Ammon's horn (tissue), 1 donor: ENCODE results near the gene WNK1.
"Not testable (repeated sequence)": the region's sequence is repeated elsewhere in the genome, so short reads cannot be mapped to it uniquely, and the experiment has no call there.

Experiments used
- DNase-seq: peaks from one replicate; pipeline ENCODE4 v3.0.0-alpha.2; 2016; ENCODE audit warnings: low spot score

WNK1 gene

GRCh38 chr12:779745-780734, 27.7 kb downstream of the WNK1 start:
- DNase-seq, result no peak

DNA sequence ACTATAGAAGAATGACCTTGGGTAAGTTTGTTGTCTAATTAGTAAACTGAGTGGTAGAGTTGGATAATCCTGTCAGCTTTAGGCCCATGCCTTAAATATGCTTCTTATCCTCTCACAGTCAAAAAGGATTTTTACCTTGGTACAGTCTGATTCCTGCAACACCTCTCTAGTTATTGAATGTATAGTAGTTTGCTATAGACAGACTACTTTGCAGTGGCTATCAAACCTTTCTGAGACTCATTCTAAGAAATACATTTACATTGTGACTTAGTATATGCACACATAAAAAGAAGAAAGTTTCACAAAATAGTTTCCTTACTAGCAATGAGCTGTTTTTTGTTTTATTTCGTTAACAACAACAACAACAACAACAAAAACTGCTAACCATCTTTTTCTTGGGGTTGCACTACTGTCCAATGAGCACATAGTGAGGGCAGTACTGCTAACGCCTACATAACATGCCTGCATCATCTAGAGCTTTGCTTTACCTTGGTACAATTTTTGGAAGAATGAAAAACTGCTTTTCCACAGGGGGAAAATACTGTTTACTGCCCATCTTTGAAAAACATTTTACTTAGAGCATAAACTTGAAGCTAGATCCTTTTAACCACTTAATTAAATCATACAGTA, 28.5 kb downstream of the WNK1 start:
- DNase-seq, result no peak

DNA sequence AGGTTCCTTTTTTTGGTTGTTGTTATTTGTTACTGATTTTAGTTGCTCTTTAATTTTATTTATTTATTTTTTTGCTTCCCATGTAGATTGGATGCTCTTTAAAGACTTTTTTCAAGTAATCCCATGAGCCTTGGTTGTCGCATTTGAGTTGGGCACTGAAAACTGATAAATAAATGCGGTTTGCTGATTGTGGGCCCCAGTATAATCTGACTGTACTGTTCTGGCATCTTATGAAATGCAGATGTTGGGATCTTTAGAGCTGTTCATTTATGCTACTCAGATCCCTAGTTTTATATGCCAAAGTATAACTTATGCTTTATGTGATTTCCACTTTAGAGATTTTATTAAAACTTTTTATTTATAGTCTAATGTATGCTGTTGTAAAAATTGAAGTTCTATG, 33.3 kb downstream of the WNK1 start:
- DNase-seq, result no peak

GRCh38 chr12:788288-788687, 35.9 kb downstream of the WNK1 start:
- no peak for DNase-seq

- DNase-seq, result not testable (repeated sequence)
These were observed 36.4 kb downstream of the WNK1 start for GRCh38 chr12:788762-789161.

DNA sequence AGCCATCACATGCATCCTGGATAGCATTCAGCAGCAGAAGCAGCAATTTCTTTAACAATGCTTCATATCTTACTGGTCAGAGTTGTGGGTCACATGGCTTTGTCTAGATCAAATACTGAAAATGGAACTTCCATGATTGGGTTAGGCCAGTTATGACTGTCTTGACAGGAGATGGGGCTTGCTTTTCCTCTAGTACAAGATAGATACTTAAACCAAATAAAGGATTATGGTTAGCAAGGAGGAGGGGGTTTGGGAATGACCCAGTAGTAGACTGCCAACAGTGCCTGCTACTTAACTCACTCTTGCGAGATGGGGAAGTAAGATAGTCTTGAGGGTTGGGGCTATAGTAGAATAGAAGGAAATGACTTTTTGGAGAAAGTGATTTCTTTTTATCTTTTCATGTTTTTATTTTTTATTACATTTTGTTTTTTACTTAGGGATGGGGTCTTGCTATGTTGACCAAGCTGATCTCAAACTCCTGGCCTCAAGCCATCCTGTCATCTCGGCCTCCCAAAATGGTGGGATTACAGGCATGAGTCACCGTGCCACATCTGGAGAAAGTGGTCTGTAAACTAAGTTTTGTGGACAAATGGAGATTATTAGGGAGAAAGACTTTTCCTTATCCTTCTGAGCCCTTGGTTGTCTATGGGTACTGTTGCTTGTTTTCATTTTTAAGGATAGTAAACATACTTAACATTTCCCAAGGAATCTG, 37.6 kb downstream of the WNK1 start:
- DNase-seq, result no peak

DNA sequence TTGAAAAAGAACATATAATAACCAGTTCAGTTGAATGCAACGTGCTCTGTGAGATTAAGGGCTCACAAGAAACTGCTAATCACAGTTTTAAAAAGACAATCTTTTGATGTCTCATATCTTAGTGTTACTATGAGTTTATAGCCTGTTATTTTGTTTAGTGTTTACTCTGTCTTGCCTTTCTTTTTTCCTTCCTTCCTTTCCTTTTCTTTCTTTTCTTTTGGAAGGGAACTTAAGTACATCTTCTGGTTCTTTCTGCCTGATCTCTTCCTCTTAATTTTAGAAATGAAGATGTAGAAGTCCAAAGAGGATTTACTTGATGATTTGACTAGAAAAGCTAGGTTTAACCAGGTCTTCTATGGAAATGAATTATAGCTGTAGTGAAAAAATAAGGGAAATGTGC, 38.2 kb downstream of the WNK1 start:
- DNase-seq, result no peak

GRCh38 chr12:793037-793436, 40.7 kb downstream of the WNK1 start:
- no peak for DNase-seq

DNA sequence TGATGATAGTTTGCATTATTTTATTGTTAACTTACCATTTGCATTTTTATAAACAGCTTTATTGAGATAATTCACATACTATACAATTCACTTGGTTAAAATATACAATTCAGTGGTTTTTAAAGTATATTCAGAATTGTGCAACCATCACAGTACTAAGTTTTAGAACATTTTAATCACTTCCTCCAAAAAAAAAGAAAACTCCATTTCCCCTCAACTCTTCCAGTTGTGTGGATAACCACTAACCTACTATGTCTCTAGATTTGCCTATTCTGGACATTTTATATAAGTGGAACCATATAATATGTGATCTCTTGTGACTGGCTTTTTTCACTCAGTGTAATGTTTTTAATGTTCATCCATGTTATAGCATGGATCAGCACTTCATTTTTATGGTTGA, 41.3 kb downstream of the WNK1 start:
- DNase-seq, result no peak

DNA sequence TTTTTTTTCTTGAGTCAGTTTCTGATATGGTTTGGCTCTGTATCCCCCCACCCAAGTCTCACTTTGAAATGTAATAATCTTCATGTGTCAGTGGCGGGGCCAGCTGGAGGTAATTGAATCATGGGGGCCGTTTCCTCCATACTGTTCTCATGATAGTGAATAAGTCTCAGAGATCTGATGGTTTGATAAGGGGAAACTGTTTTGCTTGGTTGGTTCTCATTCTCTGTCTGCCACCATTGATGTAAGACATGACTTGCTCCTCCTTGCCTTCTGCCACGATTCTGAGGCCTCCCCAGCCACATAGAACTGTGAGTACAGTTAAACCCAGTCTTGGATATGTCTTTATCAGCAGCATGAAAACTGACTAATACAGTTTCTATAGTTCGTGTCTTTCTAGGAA, 42.9 kb downstream of the WNK1 start:
- DNase-seq, result no peak

DNA sequence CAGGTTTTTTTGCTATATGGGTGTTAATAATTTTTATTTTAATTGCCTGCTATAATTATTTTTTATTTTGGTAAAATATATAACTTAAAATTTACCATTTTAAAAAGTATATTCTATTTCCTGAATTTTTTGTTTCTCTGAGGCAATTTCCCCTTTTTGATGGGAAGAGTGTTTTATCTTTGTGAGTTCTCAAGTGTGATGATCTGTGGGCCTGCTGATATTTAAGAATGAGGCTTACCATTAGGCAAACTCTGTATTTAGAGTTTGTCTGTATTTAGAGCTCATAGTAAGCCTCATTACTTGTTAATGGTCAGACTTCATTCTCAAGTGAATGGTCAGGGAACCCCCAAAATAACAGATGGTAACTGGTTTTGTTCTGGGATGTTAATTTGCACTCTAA, 48.0 kb downstream of the WNK1 start:
- DNase-seq, result no peak

DNA sequence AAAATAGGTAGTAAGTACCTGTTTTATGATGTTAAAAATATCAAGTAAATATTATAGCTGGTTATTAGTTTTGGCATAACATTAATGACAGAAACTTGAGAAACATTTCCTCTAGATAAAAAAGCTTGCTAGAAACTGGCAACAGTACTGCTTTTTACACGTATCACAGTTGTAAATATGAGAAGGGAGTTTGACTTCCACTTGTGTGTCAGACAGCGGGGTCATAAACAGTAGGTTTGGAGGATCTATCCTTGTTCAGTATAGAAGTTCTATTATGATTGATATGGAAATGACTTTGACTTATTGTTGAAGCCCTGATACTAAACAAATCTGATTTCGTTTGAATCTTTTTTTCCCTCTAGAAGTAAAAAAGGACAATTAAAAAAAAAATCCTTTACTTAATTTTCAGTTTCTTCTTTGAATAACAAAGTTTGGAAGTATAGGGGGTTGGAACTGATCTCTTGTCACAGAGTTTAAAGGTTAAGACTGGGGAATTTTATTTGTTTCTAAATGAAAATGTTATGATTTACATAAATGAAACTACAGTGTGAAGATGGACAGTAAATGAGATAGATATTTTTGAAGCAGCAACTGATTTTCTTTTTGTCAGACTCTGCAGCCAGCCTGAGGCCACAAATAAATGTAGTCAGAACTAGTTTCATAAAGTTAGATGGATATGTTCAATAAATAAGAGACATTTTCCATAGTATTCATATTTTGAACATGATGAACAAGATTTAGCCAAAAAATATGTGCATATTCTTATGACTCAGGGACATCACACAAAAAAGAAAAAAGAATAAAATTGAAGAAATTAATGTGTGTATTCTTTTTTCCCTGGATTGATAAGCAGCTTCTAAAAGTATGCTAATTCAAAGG, 50.1 kb downstream of the WNK1 start:
- DNase-seq, result no peak

- no peak for DNase-seq
These were observed 52.7 kb downstream of the WNK1 start for GRCh38 chr12:805022-805632.

DNA sequence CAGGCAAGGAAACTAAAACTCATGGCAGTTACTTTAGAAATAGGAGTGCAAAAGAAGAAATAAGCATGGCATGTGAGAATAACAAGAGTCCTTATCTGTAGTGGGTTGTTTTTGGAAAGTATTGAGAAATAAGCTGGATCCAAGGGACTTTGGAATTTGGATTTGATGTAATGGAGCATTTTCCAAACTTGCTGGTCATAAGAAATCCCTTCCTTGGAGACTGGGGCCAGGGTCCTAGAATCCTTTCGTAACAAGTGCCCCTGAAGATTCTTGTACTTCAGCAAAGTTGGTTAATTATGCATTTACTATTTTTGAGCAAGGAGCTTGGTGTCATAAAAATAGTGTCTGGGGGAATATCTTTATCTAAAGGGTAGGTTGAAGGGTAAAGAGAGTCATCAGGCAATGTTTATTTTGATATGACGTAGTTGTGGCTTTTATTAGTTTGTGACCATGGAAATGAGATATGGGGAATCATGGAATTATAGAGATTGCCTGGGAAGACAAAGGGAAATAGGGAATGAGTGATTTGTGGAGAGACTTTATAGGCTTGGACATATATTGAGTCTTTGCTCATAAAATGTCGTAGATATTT, 53.9 kb downstream of the WNK1 start:
- DNase-seq, result no peak

- peak; percentile 29 for DNase-seq
These were observed 54.8 kb downstream of the WNK1 start for GRCh38 chr12:807041-807735.

GRCh38 chr12:810116-810515, 57.7 kb downstream of the WNK1 start:
- no peak for DNase-seq

DNA sequence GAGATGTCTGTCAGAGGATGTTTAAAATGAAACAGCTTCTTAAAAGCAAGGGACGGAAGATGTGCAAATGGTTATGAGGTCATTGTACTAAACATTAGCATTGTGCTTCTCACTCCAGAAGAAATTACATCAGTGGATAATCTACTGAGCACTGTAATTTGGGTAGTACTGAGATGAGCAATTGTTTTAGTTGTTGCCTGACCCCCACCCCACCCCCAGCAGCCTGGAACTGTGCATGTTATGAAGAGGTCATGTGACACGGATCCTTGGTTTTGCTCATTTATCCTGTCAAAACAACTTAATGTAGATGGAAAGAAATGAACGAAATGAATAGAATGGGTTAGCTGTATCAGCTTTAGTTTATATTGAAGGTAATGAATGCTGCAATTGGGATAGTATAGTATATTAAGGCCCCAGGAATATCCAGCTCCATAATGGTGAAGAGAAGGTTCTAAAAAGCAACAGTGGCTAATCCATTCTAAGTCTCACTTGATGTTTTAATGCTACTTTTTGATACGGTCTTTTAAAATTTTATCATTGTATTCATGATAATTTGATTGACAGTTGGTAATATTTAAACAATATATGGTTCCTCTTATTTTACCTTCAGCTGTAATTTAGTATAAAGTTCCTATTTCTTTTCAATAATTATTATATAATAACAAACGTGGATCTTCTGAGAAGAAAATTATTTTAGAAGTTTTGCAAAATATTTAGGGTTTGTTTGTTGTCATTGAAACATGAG, 58.5 kb downstream of the WNK1 start:
- DNase-seq, result no peak

GRCh38 chr12:812950-813349, 60.6 kb downstream of the WNK1 start:
- DNase-seq, result no peak

- not testable (repeated sequence) for DNase-seq
These were observed 65.1 kb downstream of the WNK1 start for GRCh38 chr12:817456-817855.
